OCI-LY1 (cell line): ENCODE data around the gene CRKL.

Experiments used
- EZH2 ChIP-seq: fragments of 200-600 bp; sonication (generic), shearing (Covaris generic); IDR thresholded peaks from 2 replicates; pipeline ENCODE4 v1.8.0; 2017; ENCODE audit warnings: borderline replicate concordance, mixed run types, mild to moderate bottlenecking, antibody characterized with exemption, low read length, moderate library complexity, mixed read lengths
- TF ChIP-seq, protein P1 (sequence below): fragments of 200-600 bp; sonication (generic), shearing (Covaris generic); IDR thresholded peaks from 2 replicates; pipeline ENCODE4 v1.5.1; 2017; ENCODE audit warnings: mild to moderate bottlenecking, antibody characterized with exemption, low read length, moderate library complexity, mixed read lengths

DNA sequence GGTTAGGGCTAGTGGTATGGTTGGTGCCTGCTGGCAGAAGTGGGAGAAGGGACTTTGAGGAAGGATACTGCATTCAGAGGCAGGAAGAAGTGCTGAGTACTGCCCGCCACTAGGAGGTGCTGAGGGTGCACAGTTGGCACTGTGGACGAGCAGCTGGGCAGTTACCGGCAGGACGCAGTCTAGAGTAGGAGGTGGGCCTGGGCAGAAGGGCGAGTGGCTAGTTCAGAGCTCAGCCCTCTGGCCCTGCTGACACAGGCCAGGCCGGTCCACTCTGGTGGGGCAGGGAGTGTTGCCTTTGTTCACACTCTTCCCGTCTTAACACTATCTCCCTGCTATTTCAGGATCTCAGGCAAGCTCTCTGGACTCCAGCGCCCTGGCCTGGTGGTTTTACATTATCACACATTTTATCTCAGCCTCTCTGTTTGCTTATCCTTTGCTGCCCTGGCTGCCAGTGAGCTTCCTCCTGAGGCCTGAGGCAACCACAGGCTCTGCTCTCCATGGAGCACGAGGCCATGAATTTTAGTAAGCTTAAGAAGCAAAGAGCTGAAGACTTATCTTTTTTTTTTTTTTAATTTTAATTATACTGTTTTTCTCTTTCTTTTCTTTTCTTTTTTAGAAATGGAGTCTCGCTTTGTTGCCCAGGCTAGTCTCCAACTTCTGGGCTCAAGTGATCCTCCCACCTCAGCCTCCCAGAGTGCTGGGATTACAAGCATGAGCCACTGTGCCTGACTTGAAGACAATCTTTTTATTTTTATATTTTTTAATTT lies 31.5 kb upstream of the CRKL start:
- TF ChIP-seq, protein P1, sequence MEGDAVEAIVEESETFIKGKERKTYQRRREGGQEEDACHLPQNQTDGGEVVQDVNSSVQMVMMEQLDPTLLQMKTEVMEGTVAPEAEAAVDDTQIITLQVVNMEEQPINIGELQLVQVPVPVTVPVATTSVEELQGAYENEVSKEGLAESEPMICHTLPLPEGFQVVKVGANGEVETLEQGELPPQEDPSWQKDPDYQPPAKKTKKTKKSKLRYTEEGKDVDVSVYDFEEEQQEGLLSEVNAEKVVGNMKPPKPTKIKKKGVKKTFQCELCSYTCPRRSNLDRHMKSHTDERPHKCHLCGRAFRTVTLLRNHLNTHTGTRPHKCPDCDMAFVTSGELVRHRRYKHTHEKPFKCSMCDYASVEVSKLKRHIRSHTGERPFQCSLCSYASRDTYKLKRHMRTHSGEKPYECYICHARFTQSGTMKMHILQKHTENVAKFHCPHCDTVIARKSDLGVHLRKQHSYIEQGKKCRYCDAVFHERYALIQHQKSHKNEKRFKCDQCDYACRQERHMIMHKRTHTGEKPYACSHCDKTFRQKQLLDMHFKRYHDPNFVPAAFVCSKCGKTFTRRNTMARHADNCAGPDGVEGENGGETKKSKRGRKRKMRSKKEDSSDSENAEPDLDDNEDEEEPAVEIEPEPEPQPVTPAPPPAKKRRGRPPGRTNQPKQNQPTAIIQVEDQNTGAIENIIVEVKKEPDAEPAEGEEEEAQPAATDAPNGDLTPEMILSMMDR: peak; percentile 93
- no peak for TF ChIP-seq EZH2
